ENCODE data around the gene LRP1B.

Gene LRP1B

DNA sequence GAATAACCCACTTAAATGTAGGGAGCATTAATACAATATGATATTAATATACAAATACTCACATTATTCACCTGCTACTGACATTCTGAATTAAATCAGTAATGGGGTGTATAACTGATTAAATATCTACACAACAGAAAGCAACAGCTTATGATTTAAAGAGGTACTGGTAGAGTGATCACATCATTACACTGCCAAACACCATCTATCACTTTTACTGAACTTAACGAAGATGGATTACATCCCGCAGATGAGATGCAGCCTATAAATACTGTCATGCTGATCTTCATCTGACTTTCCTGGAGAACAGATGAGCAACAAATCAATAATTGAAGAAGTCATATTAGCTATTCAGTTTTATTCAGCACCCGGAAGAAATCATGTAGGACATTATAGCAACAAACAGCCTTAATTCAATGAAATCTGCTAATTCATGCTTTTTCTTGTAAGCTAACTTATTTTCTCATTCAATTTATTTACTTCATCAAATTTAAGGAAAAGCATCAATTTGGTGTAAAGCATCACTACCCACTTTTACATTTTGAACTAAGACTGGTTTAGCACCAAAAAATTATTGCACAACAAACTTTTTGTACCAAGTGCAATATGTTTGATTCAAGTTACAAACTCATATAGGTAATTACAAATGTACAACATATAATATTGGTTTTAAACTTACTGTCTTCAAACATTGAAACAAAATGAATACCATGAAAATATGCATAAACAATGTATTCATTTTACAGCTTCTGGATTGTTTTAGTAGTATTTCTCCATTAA lies 1509.0 kb downstream of the LRP1B start:
- Histone ChIP-seq H3K79me2 (ENCODE audit: control insufficient read depth, insufficient read depth, low read length) (no peaks in the 10 kb centered on the region), H2BK15ac (replicated peaks; ENCODE audit: low read depth) (no peak overlapping the region), H2BK5ac (ENCODE audit: low read length) (no peak overlapping the region), H4K5ac (ENCODE audit: low read length) (no peak overlapping the region), H2AK5ac (ENCODE audit: low read length) (no peak overlapping the region), H4K8ac (ENCODE audit: low read depth, low read length) (no peak overlapping the region), H3K4me2 (ENCODE audit: low read length) (no peak overlapping the region), H3K27me3 (ENCODE audit: insufficient read depth, low read length, poor library complexity) (no peaks in the 10 kb centered on the region), H3K4me1 (ENCODE audit: control insufficient read depth, low read depth, low read length) (no peaks in the 10 kb centered on the region), H3K79me1 (ENCODE audit: low read length) (no peaks in the 10 kb centered on the region), H3K4ac (ENCODE audit: low read depth, low read length) (no peak overlapping the region), H3K4me3 (ENCODE audit: low read length) (no peak overlapping the region), H3K23ac (ENCODE audit: low read length) (no peak overlapping the region), H3K9ac (ENCODE audit: low read length) (no peak overlapping the region), H3K56ac (ENCODE audit: low read length) (no peak overlapping the region), H3K27ac (ENCODE audit: low read depth, low read length) (no peak overlapping the region), H3K36me3 (ENCODE audit: control insufficient read depth, insufficient read depth, low read length) (no peaks in the 10 kb centered on the region), H2BK120ac (ENCODE audit: low read depth, low read length) (no peak overlapping the region), H3K18ac (ENCODE audit: low read length) (no peak overlapping the region)
- WGBS (ENCODE audit: extremely low coverage, insufficient coverage, low lambda C conversion rate) = no CpG with 5 or more reads among the region's 3 CpGs
- no peak for DNase-seq

DNA sequence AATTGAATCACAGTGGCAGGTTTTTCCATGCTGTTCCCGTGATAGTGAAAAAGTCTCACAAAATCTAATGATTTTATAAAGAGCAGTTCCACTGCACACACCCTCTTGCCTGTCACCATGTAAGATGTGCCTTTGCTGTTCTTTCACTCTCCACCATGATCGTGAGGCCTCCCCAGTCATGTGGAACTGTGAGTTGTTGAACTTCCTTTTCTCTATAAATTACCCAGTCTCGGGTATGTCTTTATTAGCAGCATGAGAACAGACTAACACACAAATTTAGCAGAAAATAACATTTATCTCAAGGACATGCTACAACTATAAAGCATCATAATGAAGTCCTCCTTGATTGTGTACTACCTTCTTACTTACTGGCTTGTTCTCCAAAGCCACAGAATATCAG lies 1526.0 kb downstream of the LRP1B start:
- no peak overlapping the region for H3K56ac ChIP-seq (ENCODE audit: low read length)
- no peaks in the 10 kb centered on the region for H3K79me1 ChIP-seq (ENCODE audit: low read length)
- no CpG with 5 or more reads among the region's 3 CpGs for WGBS (ENCODE audit: extremely low coverage, insufficient coverage, low lambda C conversion rate)
- no peak overlapping the region for H3K27ac ChIP-seq (ENCODE audit: low read depth, low read length)
- no peak overlapping the region for H3K23ac ChIP-seq (ENCODE audit: low read length)
- H4K5ac ChIP-seq (ENCODE audit: low read length) = no peak overlapping the region
- H2BK120ac ChIP-seq (ENCODE audit: low read depth, low read length) = no peak overlapping the region
- no peak overlapping the region for H3K18ac ChIP-seq (ENCODE audit: low read length)
- H3K9ac ChIP-seq (ENCODE audit: low read length) = no peak overlapping the region
- H3K79me2 ChIP-seq (ENCODE audit: control insufficient read depth, insufficient read depth, low read length) = no peaks in the 10 kb centered on the region
- no peaks in the 10 kb centered on the region for H3K27me3 ChIP-seq (ENCODE audit: insufficient read depth, low read length, poor library complexity)
- no peak overlapping the region for H3K4ac ChIP-seq (ENCODE audit: low read depth, low read length)
- H3K4me3 ChIP-seq (ENCODE audit: low read length) = no peak overlapping the region
- no peaks in the 10 kb centered on the region for H3K4me1 ChIP-seq (ENCODE audit: control insufficient read depth, low read depth, low read length)
- H2BK5ac ChIP-seq (ENCODE audit: low read length) = no peak overlapping the region
- no peak for DNase-seq
- no peak overlapping the region for H4K8ac ChIP-seq (ENCODE audit: low read depth, low read length)
- H3K36me3 ChIP-seq (ENCODE audit: control insufficient read depth, insufficient read depth, low read length) = no peaks in the 10 kb centered on the region
- H3K4me2 ChIP-seq (ENCODE audit: low read length) = no peak overlapping the region
- H2BK15ac ChIP-seq (replicated peaks; ENCODE audit: low read depth) = no peak overlapping the region
- H2AK5ac ChIP-seq (ENCODE audit: low read length) = no peak overlapping the region

DNA sequence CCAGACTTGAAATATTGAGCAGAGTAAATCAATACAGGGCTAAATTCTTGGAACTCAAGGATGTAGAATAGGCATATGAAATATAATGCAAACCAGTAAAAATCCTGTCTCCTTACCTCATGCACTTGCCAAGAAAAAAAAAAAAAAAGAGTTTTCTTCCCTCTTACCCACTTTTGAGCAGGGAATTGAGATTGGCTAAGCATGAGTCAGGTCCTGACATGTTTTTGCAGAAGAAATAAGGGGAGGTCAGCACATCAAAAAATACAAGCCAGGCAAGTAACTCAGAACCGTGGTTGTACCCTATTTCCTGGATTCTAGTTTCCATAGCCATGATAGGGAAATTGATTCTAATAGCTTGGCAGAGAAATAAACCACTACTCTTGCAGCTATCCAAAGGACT lies 1526.7 kb downstream of the LRP1B start:
- Histone ChIP-seq H2BK5ac (ENCODE audit: low read length) (no peak overlapping the region), H3K27ac (ENCODE audit: low read depth, low read length) (no peak overlapping the region), H3K27me3 (ENCODE audit: insufficient read depth, low read length, poor library complexity) (no peaks in the 10 kb centered on the region), H3K36me3 (ENCODE audit: control insufficient read depth, insufficient read depth, low read length) (no peaks in the 10 kb centered on the region), H3K4me1 (ENCODE audit: control insufficient read depth, low read depth, low read length) (no peaks in the 10 kb centered on the region), H3K4me3 (ENCODE audit: low read length) (no peak overlapping the region), H3K79me1 (ENCODE audit: low read length) (no peaks in the 10 kb centered on the region), H3K4ac (ENCODE audit: low read depth, low read length) (no peak overlapping the region), H3K23ac (ENCODE audit: low read length) (no peak overlapping the region), H2BK120ac (ENCODE audit: low read depth, low read length) (no peak overlapping the region), H3K9ac (ENCODE audit: low read length) (no peak overlapping the region), H3K4me2 (ENCODE audit: low read length) (no peak overlapping the region), H3K56ac (ENCODE audit: low read length) (no peak overlapping the region), H2AK5ac (ENCODE audit: low read length) (no peak overlapping the region), H3K18ac (ENCODE audit: low read length) (no peak overlapping the region), H2BK15ac (replicated peaks; ENCODE audit: low read depth) (no peak overlapping the region), H4K5ac (ENCODE audit: low read length) (no peak overlapping the region), H3K79me2 (ENCODE audit: control insufficient read depth, insufficient read depth, low read length) (no peaks in the 10 kb centered on the region), H4K8ac (ENCODE audit: low read depth, low read length) (no peak overlapping the region)
- no peak for DNase-seq
- whole genome bisulfite sequencing (ENCODE audit: extremely low coverage, insufficient coverage, low lambda C conversion rate) = no CpG with 5 or more reads among the region's 1 CpG

DNA sequence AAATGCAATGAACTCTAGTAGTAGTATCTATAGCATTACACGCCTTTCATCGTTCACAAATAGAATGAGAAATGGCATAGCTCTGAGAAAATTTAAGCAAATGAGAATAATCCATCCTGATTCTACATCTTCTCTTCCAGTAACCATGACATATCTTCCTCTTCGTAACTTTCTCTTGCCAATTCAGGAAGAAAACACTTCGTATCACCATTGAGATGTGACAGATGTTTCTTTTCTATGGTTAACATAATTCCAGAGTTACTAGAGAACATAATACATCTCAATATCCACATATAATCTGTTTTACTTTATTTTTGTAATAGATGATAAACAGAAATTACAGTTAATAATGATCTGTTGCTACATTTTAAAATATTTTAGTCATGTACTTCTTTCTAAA lies 1527.4 kb downstream of the LRP1B start:
- Histone ChIP-seq H3K27me3 (ENCODE audit: insufficient read depth, low read length, poor library complexity) (no peaks in the 10 kb centered on the region), H2BK5ac (ENCODE audit: low read length) (no peak overlapping the region), H3K79me1 (ENCODE audit: low read length) (no peaks in the 10 kb centered on the region), H3K27ac (ENCODE audit: low read depth, low read length) (no peak overlapping the region), H2BK120ac (ENCODE audit: low read depth, low read length) (no peak overlapping the region), H4K8ac (ENCODE audit: low read depth, low read length) (no peak overlapping the region), H2BK15ac (replicated peaks; ENCODE audit: low read depth) (no peak overlapping the region), H3K79me2 (ENCODE audit: control insufficient read depth, insufficient read depth, low read length) (no peaks in the 10 kb centered on the region), H3K56ac (ENCODE audit: low read length) (no peak overlapping the region), H2AK5ac (ENCODE audit: low read length) (no peak overlapping the region), H3K18ac (ENCODE audit: low read length) (no peak overlapping the region), H3K9ac (ENCODE audit: low read length) (no peak overlapping the region), H3K36me3 (ENCODE audit: control insufficient read depth, insufficient read depth, low read length) (no peaks in the 10 kb centered on the region), H4K5ac (ENCODE audit: low read length) (no peak overlapping the region), H3K4ac (ENCODE audit: low read depth, low read length) (no peak overlapping the region), H3K4me3 (ENCODE audit: low read length) (no peak overlapping the region), H3K23ac (ENCODE audit: low read length) (no peak overlapping the region), H3K4me2 (ENCODE audit: low read length) (no peak overlapping the region), H3K4me1 (ENCODE audit: control insufficient read depth, low read depth, low read length) (no peaks in the 10 kb centered on the region)
- no peak for DNase-seq
- WGBS (ENCODE audit: extremely low coverage, insufficient coverage, low lambda C conversion rate) = no CpG with 5 or more reads among the region's 4 CpGs

DNA sequence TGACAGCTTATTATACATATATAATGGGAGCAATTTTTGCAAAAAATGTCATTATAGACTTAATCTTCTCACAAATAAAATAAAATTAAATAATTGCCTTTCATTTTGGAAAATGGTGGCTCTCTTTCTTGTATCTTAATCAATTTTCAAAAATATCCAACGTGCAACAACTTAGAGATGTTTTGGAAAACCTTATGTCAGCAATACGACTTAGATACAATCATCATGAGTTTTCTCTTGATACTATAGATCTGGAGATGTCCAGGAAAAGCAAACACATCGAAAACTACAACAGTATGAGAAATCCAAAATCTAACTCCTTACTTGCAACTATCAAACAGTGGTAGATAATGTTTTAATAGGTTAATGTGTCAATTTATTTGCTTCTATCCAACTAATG lies 1529.0 kb downstream of the LRP1B start:
- Histone ChIP-seq H3K56ac (ENCODE audit: low read length) (no peak overlapping the region), H3K18ac (ENCODE audit: low read length) (no peak overlapping the region), H3K9ac (ENCODE audit: low read length) (no peak overlapping the region), H4K5ac (ENCODE audit: low read length) (no peak overlapping the region), H3K23ac (ENCODE audit: low read length) (no peak overlapping the region), H3K4ac (ENCODE audit: low read depth, low read length) (no peak overlapping the region), H4K8ac (ENCODE audit: low read depth, low read length) (no peak overlapping the region), H3K36me3 (ENCODE audit: control insufficient read depth, insufficient read depth, low read length) (no peaks in the 10 kb centered on the region), H2BK5ac (ENCODE audit: low read length) (no peak overlapping the region), H3K79me2 (ENCODE audit: control insufficient read depth, insufficient read depth, low read length) (no peaks in the 10 kb centered on the region), H2BK120ac (ENCODE audit: low read depth, low read length) (no peak overlapping the region), H2AK5ac (ENCODE audit: low read length) (no peak overlapping the region), H3K27me3 (ENCODE audit: insufficient read depth, low read length, poor library complexity) (no peaks in the 10 kb centered on the region), H3K4me3 (ENCODE audit: low read length) (no peak overlapping the region), H3K27ac (ENCODE audit: low read depth, low read length) (no peak overlapping the region), H3K79me1 (ENCODE audit: low read length) (no peaks in the 10 kb centered on the region), H3K4me2 (ENCODE audit: low read length) (no peak overlapping the region), H2BK15ac (replicated peaks; ENCODE audit: low read depth) (no peak overlapping the region), H3K4me1 (ENCODE audit: control insufficient read depth, low read depth, low read length) (no peaks in the 10 kb centered on the region)
- DNase-seq = no peak
- WGBS (ENCODE audit: extremely low coverage, insufficient coverage, low lambda C conversion rate) = no CpG with 5 or more reads among the region's 3 CpGs

DNA sequence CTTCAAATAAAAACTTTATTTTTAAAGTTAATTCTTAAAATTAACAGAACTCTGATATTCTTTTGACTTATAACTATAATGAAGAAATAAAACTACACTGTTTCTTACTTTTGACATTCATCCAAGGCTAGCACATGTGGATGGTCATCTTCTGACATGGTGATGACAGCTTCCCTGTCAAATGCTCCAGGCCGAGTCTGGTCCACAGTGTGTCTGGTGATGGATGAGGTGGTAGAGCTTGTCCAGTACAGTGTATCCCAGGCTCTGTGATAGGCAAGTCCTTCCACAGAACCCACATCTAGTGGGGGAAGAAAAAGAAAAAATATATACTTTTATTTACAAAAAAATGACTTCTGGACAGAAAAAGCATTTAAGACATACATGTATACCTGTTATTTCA lies 1529.5 kb downstream of the LRP1B start:
- Histone ChIP-seq H3K4me3 (ENCODE audit: low read length) (no peak overlapping the region), H3K27me3 (ENCODE audit: insufficient read depth, low read length, poor library complexity) (no peaks in the 10 kb centered on the region), H3K4me2 (ENCODE audit: low read length) (no peak overlapping the region), H3K23ac (ENCODE audit: low read length) (no peak overlapping the region), H3K56ac (ENCODE audit: low read length) (no peak overlapping the region), H3K27ac (ENCODE audit: low read depth, low read length) (no peak overlapping the region), H3K4me1 (ENCODE audit: control insufficient read depth, low read depth, low read length) (no peaks in the 10 kb centered on the region), H3K4ac (ENCODE audit: low read depth, low read length) (no peak overlapping the region), H3K9ac (ENCODE audit: low read length) (no peak overlapping the region), H4K8ac (ENCODE audit: low read depth, low read length) (no peak overlapping the region), H3K18ac (ENCODE audit: low read length) (no peak overlapping the region), H4K5ac (ENCODE audit: low read length) (no peak overlapping the region), H3K79me2 (ENCODE audit: control insufficient read depth, insufficient read depth, low read length) (no peaks in the 10 kb centered on the region), H3K36me3 (ENCODE audit: control insufficient read depth, insufficient read depth, low read length) (no peaks in the 10 kb centered on the region), H3K79me1 (ENCODE audit: low read length) (no peaks in the 10 kb centered on the region), H2BK15ac (replicated peaks; ENCODE audit: low read depth) (no peak overlapping the region), H2BK120ac (ENCODE audit: low read depth, low read length) (no peak overlapping the region), H2AK5ac (ENCODE audit: low read length) (no peak overlapping the region), H2BK5ac (ENCODE audit: low read length) (no peak overlapping the region)
- no CpG with 5 or more reads among the region's 1 CpG for WGBS (ENCODE audit: extremely low coverage, insufficient coverage, low lambda C conversion rate)
- DNase-seq = no peak
